GM12878 (cell line): Measurements from ENCODE around the gene ATP12A. TPM values are rescaled to one million over a fixed set of nuclear protein-coding genes. Genes with fewer than 3 reads are reported as not detected.

ENCODE experiments used
- ATAC-seq: fragments of 200-7000 bp; cut with Tn5 transposase; 3 replicates; pipeline ENCODE4 v1.9.1; 2020; ENCODE audit warnings: mild to moderate bottlenecking, moderate library complexity
- BruUV-seq: library from RNA; stranded (reverse); fragments of 400-500 nt; replicated peaks from 2 replicates; lab custom pipeline; 2021; lab: Mats Ljungman, UMichigan
- CTCF ChIA-PET: fragments of 300-600 bp; sonication (Branson Sonifier 250); formaldehyde crosslinking; extraction: SDS; loops from one replicate; lab custom pipeline; 2021; ENCODE audit warnings: inconsistent platforms; lab: Yijun Ruan, JAX
- POLR2A ChIA-PET: fragments of 350-600 bp; formaldehyde crosslinking; extraction: SDS; loops from one replicate; lab custom pipeline; 2021; ENCODE audit warnings: inconsistent platforms; lab: Charles Lee
- RAD21 ChIA-PET: fragments of 300-600 bp; sonication (Branson Sonifier 250); formaldehyde crosslinking; loops from one replicate; lab custom pipeline; 2023; ENCODE audit warnings: antibody characterized with exemption; ENCODE audit not compliant: unreplicated experiment; lab: Charles Lee
- SMC1A ChIA-PET: fragments of 300-600 bp; sonication (Branson Sonifier 250); formaldehyde crosslinking; loops from one replicate; lab custom pipeline; 2023; ENCODE audit not compliant: unreplicated experiment, uncharacterized antibody; lab: Charles Lee
- DNase-seq: peaks from one replicate; pipeline ENCODE4 v3.0.0-alpha.2; 2011; ENCODE audit warnings: low read depth, low spot score
- FAIRE-seq: peaks from 3 replicates; lab custom pipeline; 2011; peaks lifted over from hg19 to GRCh38; lab: Jason Lieb, UNC
- H2AFZ ChIP-seq: 2 replicates; pipeline ENCODE4 v1.6.0; 2011; ENCODE audit warnings: low read depth, low read length, control low read depth; ENCODE audit not compliant: control insufficient read depth
- H3K27ac ChIP-seq: 2 replicates; pipeline ENCODE4 v1.5.1; 2011; ENCODE audit warnings: control low read depth; ENCODE audit not compliant: control insufficient read depth, insufficient read depth
- H3K27me3 ChIP-seq, 2 experiments: replicated peaks in 1 of 2; 2 replicates each; pipeline versions ENCODE4 v1.6.0 to v1.6.1; 2011; ENCODE audit warnings: low read length in 1 of 2; ENCODE audit not compliant: control insufficient read depth in 2 of 2, insufficient read depth in 2 of 2
- H3K36me3 ChIP-seq, 2 experiments: 2 replicates each; pipeline ENCODE4 v1.5.1; 2011; ENCODE audit warnings: low read length in 1 of 2; ENCODE audit not compliant: control insufficient read depth in 2 of 2, insufficient read depth in 2 of 2
- H3K4me1 ChIP-seq: 2 replicates; pipeline ENCODE4 v1.6.1; 2011; ENCODE audit warnings: mild to moderate bottlenecking, low read length, moderate library complexity, mixed read lengths; ENCODE audit not compliant: control insufficient read depth, insufficient read depth
- H3K4me2 ChIP-seq: 2 replicates; pipeline ENCODE4 v1.6.0; 2011; ENCODE audit warnings: control low read depth; ENCODE audit not compliant: control insufficient read depth, insufficient read depth
- H3K4me3 ChIP-seq: fragments of 200-600 bp; sonication (generic); 2 replicates; pipeline ENCODE4 v1.5.1; 2016
- H3K79me2 ChIP-seq: 2 replicates; pipeline ENCODE4 v1.6.0; 2011; ENCODE audit warnings: low read length; ENCODE audit not compliant: control insufficient read depth, insufficient read depth
- H3K9ac ChIP-seq: 2 replicates; pipeline ENCODE4 v1.8.0; 2011; ENCODE audit warnings: low read length, control low read depth, mixed read lengths; ENCODE audit not compliant: control insufficient read depth, insufficient read depth
- H3K9me3 ChIP-seq: replicated peaks from 3 replicates; pipeline ENCODE4 v1.5.1; 2011; ENCODE audit warnings: mild to moderate bottlenecking, low read length; ENCODE audit not compliant: control insufficient read depth, insufficient read depth
- H4K20me1 ChIP-seq: 2 replicates; pipeline ENCODE4 v1.6.0; 2011; ENCODE audit not compliant: control insufficient read depth, insufficient read depth
- BACH1 ChIP-seq: fragments of 450-650 bp; IDR thresholded peaks from 2 replicates; pipeline ENCODE4 v1.6.1; 2017; ENCODE audit warnings: mild to moderate bottlenecking, borderline replicate concordance
- CUX1 ChIP-seq: IDR thresholded peaks from 2 replicates; pipeline ENCODE4 v1.6.1; 2012; ENCODE audit warnings: improper control_type of control experiment, low read depth, low read length; ENCODE audit not compliant: insufficient replicate concordance
- MEF2B ChIP-seq: fragments of 450-650 bp; IDR thresholded peaks from 2 replicates; pipeline ENCODE4 v1.6.1; 2018; ENCODE audit warnings: mild to moderate bottlenecking, moderate library complexity; ENCODE audit not compliant: partially characterized antibody, poor library complexity, severe bottlenecking
- MYC ChIP-seq: IDR thresholded peaks from 2 replicates; pipeline ENCODE4 v1.6.1; 2011; ENCODE audit warnings: mild to moderate bottlenecking, low read length, moderate library complexity, inconsistent platforms; ENCODE audit not compliant: insufficient read depth, insufficient replicate concordance, insufficient read length, severe bottlenecking
- NBN ChIP-seq: fragments of 450-650 bp; IDR thresholded peaks from 2 replicates; pipeline ENCODE4 v1.6.1; 2016
- NFYA ChIP-seq: IDR thresholded peaks from 2 replicates; pipeline ENCODE4 v1.6.1; 2011; ENCODE audit warnings: low read depth, mild to moderate bottlenecking, low read length, improper control_type of control experiment, borderline replicate concordance
- RAD51 ChIP-seq: fragments of 450-650 bp; IDR thresholded peaks from 2 replicates; pipeline ENCODE4 v1.6.1; 2016; ENCODE audit warnings: moderate library complexity, mild to moderate bottlenecking, inconsistent platforms
- REST ChIP-seq: IDR thresholded peaks from 2 replicates; pipeline ENCODE4 v1.6.1; 2012; ENCODE audit warnings: mild to moderate bottlenecking, low read depth, low read length
- SIX5 ChIP-seq: IDR thresholded peaks from 2 replicates; pipeline ENCODE4 v1.6.1; 2011; ENCODE audit warnings: mild to moderate bottlenecking, low read depth, low read length, moderate library complexity; ENCODE audit not compliant: severe bottlenecking
- TCF12 ChIP-seq: IDR thresholded peaks from 2 replicates; pipeline ENCODE4 v1.6.1; 2011; ENCODE audit warnings: low read depth, mild to moderate bottlenecking, low read length
- WGBS: methylation state at CpG from one replicate; pipeline ENCODE4 v1.1.6; 2016; ENCODE audit warnings: low lambda C conversion rate; ENCODE audit not compliant: insufficient replicate concordance, insufficient coverage; ENCODE audit errors: missing lambda C conversion rate; 5-methylcytosine and 5-hydroxymethylcytosine counted together
- in situ Hi-C: fragments of 300-500 bp; cut with MboI; formaldehyde crosslinking; loops from 9 replicates; pipeline ENCODE4 v1.14.3; 2018; ENCODE audit warnings: mixed read lengths
- intact Hi-C: fragments of 100-400 bp; cut with micrococcal nuclease; formaldehyde crosslinking; loops from one replicate; pipeline ENCODE4 v1.14.2; 2022; ENCODE audit not compliant: unreplicated experiment
- polyA plus RNA-seq, 11 experiments: library from polyadenylated mRNA; depleted of rRNA in 4 of 11; unstranded in 6 of 11; stranded (reverse) in 5 of 11; fragments of >200 nt; fragmentation: Nextera tagmentation in 4 of 11; fragmentation: Illumina TruSeq in 1 of 11; extraction: Ambion mirVana in 4 of 11; extraction: Trizol in 1 of 11; gene quantifications; 1 replicate in 1 of 11; 2 replicates in 10 of 11; pipeline versions ENCODE4 v1.2.1 to v1.2.3, GENCODE V29; 2011 to 2016; ENCODE audit warnings: inconsistent platforms in 2 of 11, missing spikeins in 2 of 11, low read depth in 1 of 11
- total RNA-seq, 4 experiments: library from RNA; depleted of rRNA in 3 of 4; stranded (reverse); fragments of >200 nt in 3 of 4; fragmentation: Illumina TruSeq in 1 of 4; extraction: Trizol in 1 of 4; gene quantifications; 2 replicates each; pipeline versions ENCODE4 v1.2.1 to v1.2.3, GENCODE V29; 2013 to 2021

Gene ATP12A
- total and polyA plus RNA-seq, 10 of the 15 experiments (the other 5 are each of a cell fraction or from before 2014, with no cell fraction given), result 0.02 to 0.08 (median 0.04) TPM; not detected in 6

GRCh38 chr13:24663586-24663985, 16.6 kb upstream of the ATP12A start (continued):
- no peak for TF ChIP-seq CUX1
- TF ChIP-seq, all 136 proteins: peak for 0

- no peaks in the 10 kb centered on the region for H3K79me2 ChIP-seq
- H3K27me3 ChIP-seq, result no peaks in the 10 kb centered on the region
- in situ Hi-C loops (no loop called here), intact Hi-C loops (no loop called here)
- H3K4me2 ChIP-seq, result no peak overlapping the region
- no peaks in the 10 kb centered on the region for H4K20me1 ChIP-seq
- RAD21 ChIA-PET, result no interaction called here
- 54% methylated on average over 5 of the region's 5 CpGs for WGBS
- no peak for TF ChIP-seq MYC
- TF ChIP-seq BACH1, result no peak
- no peak for TF ChIP-seq NFYA
- no peak for TF ChIP-seq SIX5
- TF ChIP-seq REST, result no peak
- no peak for TF ChIP-seq TCF12
- no peak for TF ChIP-seq MEF2B
- TF ChIP-seq RAD51, result no peak
- TF ChIP-seq NBN, result no peak
- DNase-seq, result no peak
- no peak overlapping the region for H3K4me3 ChIP-seq
- SMC1A ChIA-PET, result no interaction called here
- H3K27ac ChIP-seq, result no peak overlapping the region
- no peak overlapping the region for H3K9ac ChIP-seq
- no peaks in the 10 kb centered on the region for H3K36me3 ChIP-seq
- CTCF ChIA-PET, result no interaction called here
- no peak for ATAC-seq
- peaks cover 11% of the 10 kb centered on the region for H3K4me1 ChIP-seq
- H2AFZ ChIP-seq, result no peak overlapping the region
- POLR2A ChIA-PET, result no interaction called here
- FAIRE-seq, result no peak
- BruUV-seq, result no TSS peak
- no peaks in the 10 kb centered on the region for H3K9me3 ChIP-seq
These were observed 15.3 kb upstream of the ATP12A start for GRCh38 chr13:24664726-24665409.
